Measurements from ENCODE around the gene TCEANC2.

TCEANC2 gene

DNA sequence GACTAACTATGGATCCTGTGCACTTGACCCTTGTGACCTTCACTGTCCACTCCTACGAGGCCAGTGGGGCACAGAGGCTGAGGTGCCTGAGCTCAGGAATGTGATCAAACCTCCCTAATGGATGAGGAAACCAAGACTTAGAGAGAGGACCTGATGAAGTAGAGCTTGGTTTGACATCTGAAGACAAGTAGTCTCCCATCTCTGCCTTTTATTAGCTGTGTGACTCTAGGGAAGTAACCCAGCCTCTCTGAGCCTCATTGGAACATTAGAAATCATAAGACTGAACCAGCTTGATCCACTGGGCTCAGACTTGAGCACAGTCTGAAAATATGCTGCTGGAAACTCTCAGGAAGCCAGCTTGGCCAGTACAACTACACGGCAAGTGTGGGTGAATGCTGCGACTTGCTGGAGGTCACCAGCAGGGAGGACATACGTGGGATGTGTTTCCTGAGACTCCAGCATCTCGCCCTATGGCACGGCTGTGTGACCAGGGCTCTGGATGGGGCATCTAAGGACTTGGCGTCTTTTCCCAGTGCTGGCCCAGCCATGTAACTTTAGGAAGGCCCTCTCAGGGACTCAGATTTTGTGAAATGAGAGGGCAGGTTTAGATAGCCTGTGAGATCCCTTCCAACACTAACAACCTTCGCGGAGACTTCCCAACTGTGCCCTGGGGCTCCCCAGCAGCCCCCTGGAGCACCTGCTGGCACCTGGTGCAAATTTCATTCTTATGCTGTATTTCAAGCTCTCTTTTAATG lies 88.9 kb downstream of the TCEANC2 start:
- TF ChIP-seq SIN3A (IDR thresholded peaks at IDR 0.05; ENCODE audit: borderline replicate concordance, insufficient read depth, low read length) (no peak), POLR2AphosphoS5 (IDR thresholded peaks at IDR 0.05; ENCODE audit: low read depth, low read length) (no peak), TAF1 (IDR thresholded peaks at IDR 0.05; ENCODE audit: borderline replicate concordance, insufficient read depth, low read length) (no peak), FOXP2 (optimal IDR thresholded peaks at IDR 0.05; ENCODE audit: borderline replicate concordance, extremely low read depth, extremely low read length, insufficient read depth) (no peak)
- TF ChIP-seq, protein P1, sequence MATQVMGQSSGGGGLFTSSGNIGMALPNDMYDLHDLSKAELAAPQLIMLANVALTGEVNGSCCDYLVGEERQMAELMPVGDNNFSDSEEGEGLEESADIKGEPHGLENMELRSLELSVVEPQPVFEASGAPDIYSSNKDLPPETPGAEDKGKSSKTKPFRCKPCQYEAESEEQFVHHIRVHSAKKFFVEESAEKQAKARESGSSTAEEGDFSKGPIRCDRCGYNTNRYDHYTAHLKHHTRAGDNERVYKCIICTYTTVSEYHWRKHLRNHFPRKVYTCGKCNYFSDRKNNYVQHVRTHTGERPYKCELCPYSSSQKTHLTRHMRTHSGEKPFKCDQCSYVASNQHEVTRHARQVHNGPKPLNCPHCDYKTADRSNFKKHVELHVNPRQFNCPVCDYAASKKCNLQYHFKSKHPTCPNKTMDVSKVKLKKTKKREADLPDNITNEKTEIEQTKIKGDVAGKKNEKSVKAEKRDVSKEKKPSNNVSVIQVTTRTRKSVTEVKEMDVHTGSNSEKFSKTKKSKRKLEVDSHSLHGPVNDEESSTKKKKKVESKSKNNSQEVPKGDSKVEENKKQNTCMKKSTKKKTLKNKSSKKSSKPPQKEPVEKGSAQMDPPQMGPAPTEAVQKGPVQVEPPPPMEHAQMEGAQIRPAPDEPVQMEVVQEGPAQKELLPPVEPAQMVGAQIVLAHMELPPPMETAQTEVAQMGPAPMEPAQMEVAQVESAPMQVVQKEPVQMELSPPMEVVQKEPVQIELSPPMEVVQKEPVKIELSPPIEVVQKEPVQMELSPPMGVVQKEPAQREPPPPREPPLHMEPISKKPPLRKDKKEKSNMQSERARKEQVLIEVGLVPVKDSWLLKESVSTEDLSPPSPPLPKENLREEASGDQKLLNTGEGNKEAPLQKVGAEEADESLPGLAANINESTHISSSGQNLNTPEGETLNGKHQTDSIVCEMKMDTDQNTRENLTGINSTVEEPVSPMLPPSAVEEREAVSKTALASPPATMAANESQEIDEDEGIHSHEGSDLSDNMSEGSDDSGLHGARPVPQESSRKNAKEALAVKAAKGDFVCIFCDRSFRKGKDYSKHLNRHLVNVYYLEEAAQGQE (IDR thresholded peaks at IDR 0.05; ENCODE audit: insufficient read depth in 1 of 2, low read depth in 2 of 2, low read length in 2 of 2) = no peak

DNA sequence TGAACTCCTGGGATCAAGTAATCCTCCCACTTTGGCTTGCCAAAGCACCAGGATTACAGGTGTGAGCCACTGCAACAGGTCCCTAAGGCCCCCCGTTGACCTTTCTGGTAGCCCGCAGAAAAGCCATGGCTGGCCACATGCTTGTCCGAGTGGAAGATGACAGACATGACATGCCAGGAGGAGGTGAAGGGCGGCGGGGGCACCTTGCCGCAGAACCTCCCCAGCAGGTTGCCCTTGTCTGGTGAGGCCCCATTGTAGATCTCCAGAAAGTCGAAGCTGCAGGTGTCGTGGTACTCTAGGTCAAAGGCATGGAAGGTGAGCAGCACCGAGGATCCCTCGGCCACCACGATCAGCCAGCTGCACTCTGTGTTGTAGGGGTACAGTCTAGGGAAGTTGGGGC lies 91.0 kb downstream of the TCEANC2 start:
- no peak for TF ChIP-seq FOXP2 (optimal IDR thresholded peaks at IDR 0.05; ENCODE audit: borderline replicate concordance, extremely low read depth, extremely low read length, insufficient read depth)
- TF ChIP-seq POLR2AphosphoS5 (IDR thresholded peaks at IDR 0.05; ENCODE audit: low read depth, low read length) = no peak
- TF ChIP-seq TAF1 (IDR thresholded peaks at IDR 0.05; ENCODE audit: borderline replicate concordance, insufficient read depth, low read length) = no peak
- TF ChIP-seq, protein P1 (IDR thresholded peaks at IDR 0.05; ENCODE audit: insufficient read depth in 1 of 2, low read depth in 2 of 2, low read length in 2 of 2) = no peak
- no peak for TF ChIP-seq SIN3A (IDR thresholded peaks at IDR 0.05; ENCODE audit: borderline replicate concordance, insufficient read depth, low read length)

DNA sequence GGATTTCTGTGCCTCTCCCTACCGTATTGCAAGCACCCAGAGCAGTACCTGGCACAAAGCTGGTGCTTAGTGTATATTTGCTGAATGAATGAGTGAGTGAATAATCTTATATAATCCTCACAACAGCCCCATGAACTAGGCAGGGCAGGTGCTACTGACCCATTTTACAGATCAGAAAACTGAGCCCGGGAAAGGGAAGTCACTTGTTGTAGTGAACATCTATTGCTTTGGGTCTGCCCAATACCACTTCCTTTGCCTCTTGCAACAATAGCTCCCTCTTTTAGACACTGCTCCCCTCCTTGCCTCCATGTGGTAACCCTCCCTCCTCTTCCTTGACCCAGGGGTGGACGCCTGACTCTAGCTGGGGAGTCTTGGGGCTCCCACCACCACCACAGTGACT lies 96.3 kb downstream of the TCEANC2 start:
- TF ChIP-seq POLR2AphosphoS5 (IDR thresholded peaks at IDR 0.05; ENCODE audit: low read depth, low read length) = no peak
- TF ChIP-seq SIN3A (IDR thresholded peaks at IDR 0.05; ENCODE audit: borderline replicate concordance, insufficient read depth, low read length) = no peak
- TF ChIP-seq TAF1 (IDR thresholded peaks at IDR 0.05; ENCODE audit: borderline replicate concordance, insufficient read depth, low read length) = no peak
- no peak for TF ChIP-seq FOXP2 (optimal IDR thresholded peaks at IDR 0.05; ENCODE audit: borderline replicate concordance, extremely low read depth, extremely low read length, insufficient read depth)
- TF ChIP-seq, protein P1 (IDR thresholded peaks at IDR 0.05; ENCODE audit: insufficient read depth in 1 of 2, low read depth in 2 of 2, low read length in 2 of 2) = no peak

DNA sequence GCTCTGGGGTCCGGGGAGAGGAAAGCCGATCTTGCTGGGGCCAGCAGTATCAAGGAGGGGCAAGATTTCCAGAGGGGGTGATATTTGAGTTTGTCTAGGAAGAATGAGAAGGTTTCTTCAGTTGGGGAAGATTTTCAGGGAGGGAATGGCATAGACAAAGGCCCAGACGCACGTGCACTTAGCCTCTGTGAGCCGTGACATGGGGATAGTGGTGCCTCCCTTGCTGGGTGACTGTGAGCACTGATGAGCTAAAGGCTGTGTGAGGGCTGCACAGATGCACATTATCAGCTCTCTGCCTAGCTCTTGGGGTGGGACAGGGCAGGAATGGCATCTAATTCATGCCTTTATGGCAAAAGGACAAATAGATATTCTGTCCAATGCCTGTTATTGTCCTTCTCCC lies 97.6 kb downstream of the TCEANC2 start:
- TF ChIP-seq FOXP2 (optimal IDR thresholded peaks at IDR 0.05; ENCODE audit: borderline replicate concordance, extremely low read depth, extremely low read length, insufficient read depth) (no peak), POLR2AphosphoS5 (IDR thresholded peaks at IDR 0.05; ENCODE audit: low read depth, low read length) (no peak), SIN3A (IDR thresholded peaks at IDR 0.05; ENCODE audit: borderline replicate concordance, insufficient read depth, low read length) (no peak), TAF1 (IDR thresholded peaks at IDR 0.05; ENCODE audit: borderline replicate concordance, insufficient read depth, low read length) (no peak)
- TF ChIP-seq, protein P1 (IDR thresholded peaks at IDR 0.05; ENCODE audit: insufficient read depth in 1 of 2, low read depth in 2 of 2, low read length in 2 of 2) = no peak
